Endothelial cell (in vitro differentiated cells): ENCODE data around the gene SHROOM1. TPM values are rescaled to one million over a fixed set of nuclear protein-coding genes. Genes with fewer than 3 reads are reported as not detected.
A peak's percentile ranks its signal among the peaks of the same experiment; 100 is the strongest.

Experiments
- DNase-seq: peaks from one replicate; pipeline ENCODE4 v3.0.0; 2021; ENCODE audit warnings: low spot score
- H3K27ac Mint-ChIP-seq: one replicate; pipeline ENCODE4 v1.8.0; 2021; ENCODE audit warnings: mixed read lengths, inconsistent platforms; ENCODE audit not compliant: unreplicated experiment
- H3K27me3 Mint-ChIP-seq: one replicate; pipeline ENCODE4 v1.8.0; 2021; ENCODE audit warnings: mild to moderate bottlenecking, moderate library complexity, mixed read lengths, inconsistent platforms; ENCODE audit not compliant: unreplicated experiment
- H3K36me3 Mint-ChIP-seq: one replicate; pipeline ENCODE4 v1.8.0; 2021; ENCODE audit warnings: mild to moderate bottlenecking, low read depth, mixed read lengths, inconsistent platforms; ENCODE audit not compliant: unreplicated experiment
- H3K4me1 Mint-ChIP-seq: one replicate; pipeline ENCODE4 v1.8.0; 2021; ENCODE audit warnings: mild to moderate bottlenecking, mixed read lengths, inconsistent platforms; ENCODE audit not compliant: unreplicated experiment
- H3K4me3 Mint-ChIP-seq: one replicate; pipeline ENCODE4 v1.8.0; 2021; ENCODE audit warnings: mild to moderate bottlenecking, mixed read lengths, inconsistent platforms; ENCODE audit not compliant: unreplicated experiment
- H3K9me3 Mint-ChIP-seq: one replicate; pipeline ENCODE4 v1.8.0; 2021; ENCODE audit warnings: mixed read lengths, inconsistent platforms; ENCODE audit not compliant: unreplicated experiment
- total RNA-seq: library from RNA; stranded (reverse); fragmentation: NEBNext Ultra II Directional; extraction: Animal tissue kit (Norgen Biotek cat#: 25700); gene quantifications from one replicate; pipeline ENCODE4 v1.2.1, GENCODE V29; 2021; ENCODE audit not compliant: unreplicated experiment
- TF ChIP-seq, protein P1 (sequence below): fragments of 200-600 bp; sonication (generic); IDR thresholded peaks from one replicate; pipeline ENCODE4 v1.5.0; 2021; ENCODE audit warnings: antibody characterized with exemption; ENCODE audit not compliant: unreplicated experiment

SHROOM1 gene
- total RNA-seq, 1 donor from 2014 or later = 5.6 TPM

DNA sequence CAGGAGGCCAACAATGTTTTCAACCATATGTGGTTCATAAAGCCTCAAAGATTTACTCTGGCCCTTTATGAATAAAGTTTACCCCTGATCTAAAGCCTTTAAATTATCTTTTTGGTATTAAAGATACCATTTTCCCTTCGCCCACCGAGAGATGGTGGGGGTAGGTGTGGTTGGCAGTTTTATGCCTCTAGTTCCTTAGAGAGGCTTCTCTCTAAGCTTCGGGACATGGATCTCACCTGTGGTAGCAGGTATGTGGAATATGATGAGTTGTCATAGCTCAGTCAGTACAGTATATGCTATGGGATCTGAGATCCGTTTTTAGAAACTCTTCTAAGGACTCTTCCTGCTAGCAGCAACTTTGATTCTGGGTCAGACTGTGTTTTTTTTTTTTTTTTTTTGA, 38.3 kb upstream of the SHROOM1 start:
- H3K9me3 Mint-ChIP-seq = no peaks in the 10 kb centered on the region

DNA sequence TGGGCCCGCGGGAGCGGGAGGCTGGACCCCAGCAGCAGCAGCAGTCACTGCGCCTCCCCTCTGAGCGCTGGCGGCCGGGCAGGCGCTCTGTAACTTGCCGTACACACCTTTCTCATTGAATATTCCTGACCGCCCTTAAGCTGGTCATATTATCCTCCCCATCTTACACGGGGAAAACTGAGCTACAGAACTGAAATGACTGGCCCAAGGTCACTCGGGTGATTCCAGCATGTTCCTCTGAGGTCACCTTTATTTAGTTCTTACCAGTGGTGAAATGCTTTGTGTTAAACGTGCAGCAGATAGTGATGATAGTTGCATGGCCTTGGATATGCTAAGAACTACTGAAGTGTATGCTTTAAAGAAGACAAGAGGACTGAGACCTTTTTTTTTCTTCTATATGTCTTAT, 36.6 kb upstream of the SHROOM1 start:
- no peaks in the 10 kb centered on the region for H3K9me3 Mint-ChIP-seq
- peaks cover 20% of the 10 kb centered on the region for H3K4me1 Mint-ChIP-seq
- TF ChIP-seq, protein P1, sequence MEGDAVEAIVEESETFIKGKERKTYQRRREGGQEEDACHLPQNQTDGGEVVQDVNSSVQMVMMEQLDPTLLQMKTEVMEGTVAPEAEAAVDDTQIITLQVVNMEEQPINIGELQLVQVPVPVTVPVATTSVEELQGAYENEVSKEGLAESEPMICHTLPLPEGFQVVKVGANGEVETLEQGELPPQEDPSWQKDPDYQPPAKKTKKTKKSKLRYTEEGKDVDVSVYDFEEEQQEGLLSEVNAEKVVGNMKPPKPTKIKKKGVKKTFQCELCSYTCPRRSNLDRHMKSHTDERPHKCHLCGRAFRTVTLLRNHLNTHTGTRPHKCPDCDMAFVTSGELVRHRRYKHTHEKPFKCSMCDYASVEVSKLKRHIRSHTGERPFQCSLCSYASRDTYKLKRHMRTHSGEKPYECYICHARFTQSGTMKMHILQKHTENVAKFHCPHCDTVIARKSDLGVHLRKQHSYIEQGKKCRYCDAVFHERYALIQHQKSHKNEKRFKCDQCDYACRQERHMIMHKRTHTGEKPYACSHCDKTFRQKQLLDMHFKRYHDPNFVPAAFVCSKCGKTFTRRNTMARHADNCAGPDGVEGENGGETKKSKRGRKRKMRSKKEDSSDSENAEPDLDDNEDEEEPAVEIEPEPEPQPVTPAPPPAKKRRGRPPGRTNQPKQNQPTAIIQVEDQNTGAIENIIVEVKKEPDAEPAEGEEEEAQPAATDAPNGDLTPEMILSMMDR = no peak
- peak overlapping the region; percentile 99 for H3K4me3 Mint-ChIP-seq
- H3K27me3 Mint-ChIP-seq = peaks cover 8% of the 10 kb centered on the region
- peaks cover 4% of the 10 kb centered on the region for H3K36me3 Mint-ChIP-seq
- DNase-seq = no peak
- peak overlapping the region; percentile 98 for H3K27ac Mint-ChIP-seq

More for the DNA sequence above, 38.3 kb upstream of the SHROOM1 start:
- TF ChIP-seq, protein P1 = no peak
- Mint-ChIP-seq H3K4me3 (no peak overlapping the region), H3K27ac (peak overlapping the region; percentile 54), H3K4me1 (peaks cover 20% of the 10 kb centered on the region), H3K27me3 (peaks cover 14% of the 10 kb centered on the region), H3K36me3 (peaks cover 10% of the 10 kb centered on the region)
- DNase-seq = no peak

DNA sequence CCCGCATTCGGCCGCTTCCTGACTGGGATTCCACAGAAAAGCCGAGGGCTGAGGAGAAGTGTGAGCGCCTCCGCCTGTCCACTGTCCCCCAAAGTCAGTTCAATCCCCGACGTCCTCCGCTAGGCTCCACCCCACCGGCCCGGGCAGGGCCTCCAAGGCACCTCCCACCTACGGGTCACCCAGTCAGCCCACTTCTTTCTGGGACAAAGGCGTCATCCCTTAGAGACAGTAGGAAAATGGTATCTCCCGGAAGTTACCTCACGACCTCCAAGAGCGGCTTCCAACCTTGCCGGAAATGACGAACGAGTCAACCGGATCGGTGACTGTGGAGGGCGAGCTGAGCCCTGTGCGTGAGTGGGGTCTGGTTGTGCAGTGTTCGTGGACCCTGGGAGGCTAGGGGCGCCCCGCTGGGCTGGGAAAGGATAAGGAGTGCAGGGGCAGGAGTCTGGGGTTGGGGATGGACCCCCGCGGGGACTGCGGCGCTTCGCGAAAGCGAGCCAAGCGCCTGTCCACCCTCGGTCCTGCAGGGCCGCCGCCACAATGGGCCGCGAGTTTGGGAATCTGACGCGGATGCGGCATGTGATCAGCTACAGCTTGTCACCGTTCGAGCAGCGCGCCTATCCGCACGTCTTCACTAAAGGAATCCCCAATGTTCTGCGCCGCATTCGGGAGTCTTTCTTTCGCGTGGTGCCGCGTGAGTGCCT, 36.0 kb upstream of the SHROOM1 start, which contains the start of the genes GDF9 and UQCRQ:
Gene GDF9 (minus strand): TSS at position 128 of the 704 bp plus-strand sequence. CDS start 1,936 bp downstream, outside the sequence.
Gene UQCRQ (plus strand): TSS at position 301 of the 704 bp plus-strand sequence. CDS start 240 bp downstream, at position 541.
- Mint-ChIP-seq H3K27ac (peak within 1 kb of the TSS; percentile 98), H3K27me3 (peaks cover 8% of the 10 kb centered on the region)

DNA sequence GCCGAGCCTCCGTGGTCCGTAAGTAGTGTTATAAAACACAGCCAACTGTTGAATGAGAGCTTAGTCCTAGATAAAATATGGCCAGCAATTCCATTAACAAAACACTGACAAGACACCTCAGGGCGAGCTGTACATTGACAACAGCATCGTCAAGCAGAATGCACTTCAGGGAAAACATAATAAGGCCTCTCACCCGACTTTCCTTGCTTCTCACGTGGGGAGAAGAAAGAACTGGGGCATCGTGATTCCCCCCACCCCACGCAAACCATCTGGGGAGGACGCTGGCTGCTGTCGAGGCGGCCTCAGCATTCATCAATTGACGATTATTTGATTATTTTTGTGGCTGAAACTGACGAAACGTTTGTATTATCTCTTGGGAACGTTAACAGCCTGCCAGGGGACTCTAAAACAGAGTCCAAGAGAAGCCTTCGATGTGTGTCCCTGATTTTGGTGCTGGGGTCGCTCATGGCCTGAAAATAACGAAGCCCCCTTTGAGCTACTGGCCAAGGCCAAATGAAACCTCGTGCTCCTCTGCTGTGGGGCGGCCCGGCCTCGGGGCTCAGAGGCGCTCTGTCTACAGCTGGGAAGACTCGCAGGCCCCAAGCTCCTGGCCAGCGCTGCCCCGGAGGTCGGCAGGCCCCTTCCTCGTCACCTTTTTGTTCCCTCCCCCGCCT, 35.4 kb upstream of the SHROOM1 start:
- peaks cover 3% of the 10 kb centered on the region for H3K36me3 Mint-ChIP-seq
- H3K9me3 Mint-ChIP-seq = no peaks in the 10 kb centered on the region
- H3K4me3 Mint-ChIP-seq = peak overlapping the region; percentile 99
- no peak for DNase-seq
- H3K27ac Mint-ChIP-seq = peak overlapping the region; percentile 98
- TF ChIP-seq, protein P1 = no peak
- H3K4me1 Mint-ChIP-seq = peaks cover 20% of the 10 kb centered on the region
- peaks cover 8% of the 10 kb centered on the region for H3K27me3 Mint-ChIP-seq

More for the DNA sequence above, 36.0 kb upstream of the SHROOM1 start, which contains the start of the genes GDF9 and UQCRQ:
- Mint-ChIP-seq H3K9me3 (no peaks in the 10 kb centered on the region), H3K4me3 (peak within 1 kb of the TSS; percentile 99), H3K4me1 (peaks cover 20% of the 10 kb centered on the region), H3K36me3 (peaks cover 4% of the 10 kb centered on the region)
- TF ChIP-seq, protein P1 = no peak
- DNase-seq = peak; percentile 89
